HG03378 (cell line): ENCODE data around the gene ARL4C.

Experiments
- ATAC-seq: cut with Tn5 transposase; IDR thresholded peaks from one replicate; pipeline ENCODE4 v1.9.1; 2021; ENCODE audit warnings: mild to moderate bottlenecking, moderate library complexity; ENCODE audit not compliant: unreplicated experiment

The ARL4C gene

GRCh38 chr2:234496835-234497593 lies at the start of gene ARL4C:
Gene ARL4C (minus strand): TSS chr2:234497081. CDS start chr2:234496586, 495 bp downstream.
- ATAC-seq = no peak

- ATAC-seq = no peak
Measured at GRCh38 chr2:234544659-234545611, 48.1 kb upstream of the ARL4C start.

- no peak for ATAC-seq
Measured at GRCh38 chr2:234542742-234543141, 45.9 kb upstream of the ARL4C start.

- ATAC-seq = no peak
Measured at GRCh38 chr2:234537929-234538328, 41.0 kb upstream of the ARL4C start.

- ATAC-seq = no peak
Measured at GRCh38 chr2:234536178-234536965, 39.5 kb upstream of the ARL4C start.

GRCh38 chr2:234535464-234535863 lies 38.6 kb upstream of the ARL4C start:
- no peak for ATAC-seq

GRCh38 chr2:234534515-234534914 lies 37.6 kb upstream of the ARL4C start:
- no peak for ATAC-seq

- no peak for ATAC-seq
Measured at GRCh38 chr2:234533626-234534025, 36.7 kb upstream of the ARL4C start.

- no peak for ATAC-seq
Measured at GRCh38 chr2:234528410-234529148, 31.7 kb upstream of the ARL4C start.

GRCh38 chr2:234526711-234527110 lies 29.8 kb upstream of the ARL4C start:
- no peak for ATAC-seq

- ATAC-seq = no peak
Measured at GRCh38 chr2:234521536-234521935, 24.7 kb upstream of the ARL4C start.

GRCh38 chr2:234518986-234519642 lies 22.2 kb upstream of the ARL4C start:
- ATAC-seq = no peak

GRCh38 chr2:234517971-234518370 lies 21.1 kb upstream of the ARL4C start:
- ATAC-seq = no peak

GRCh38 chr2:234514873-234515638 lies 18.2 kb upstream of the ARL4C start:
- no peak for ATAC-seq

GRCh38 chr2:234514099-234514498 lies 17.2 kb upstream of the ARL4C start:
- ATAC-seq = no peak

GRCh38 chr2:234512884-234513669 lies 16.2 kb upstream of the ARL4C start:
- no peak for ATAC-seq

- ATAC-seq = no peak
Measured at GRCh38 chr2:234502919-234503285, 6.0 kb upstream of the ARL4C start.

GRCh38 chr2:234502285-234502918 lies 5.5 kb upstream of the ARL4C start:
- ATAC-seq = no peak
